GM18507 (cell line): ENCODE measurements around the gene ATP23.

ENCODE experiments used
- DNase-seq: peaks from one replicate; pipeline ENCODE4 v3.0.0; 2011; ENCODE audit warnings: low read depth; ENCODE audit not compliant: insufficient read length; ENCODE audit errors: extremely low spot score
- FAIRE-seq: peaks from 2 replicates; lab custom pipeline; 2011; peaks lifted over from hg19 to GRCh38; lab: Jason Lieb, UNC

ATP23 gene

GRCh38 chr12:57941165-57941894, at the start of gene ATP23:
Gene ATP23, plus strand, starts transcription at chr12:57941567. Its CDS starts 135 bp downstream, at chr12:57941702.
- DNase-seq (peak; percentile 91), FAIRE-seq (peak; percentile 89)

- FAIRE-seq (no peak), DNase-seq (no peak)
Observed at GRCh38 chr12:57892232-57892972, 49.0 kb upstream of the ATP23 start.

GRCh38 chr12:57893431-57894353, 47.7 kb upstream of the ATP23 start:
- DNase-seq (no peak), FAIRE-seq (no peak)

- no peak for FAIRE-seq
- DNase-seq: no peak
Observed at GRCh38 chr12:57894399-57895292, 46.7 kb upstream of the ATP23 start.

GRCh38 chr12:57895389-57896114, 45.8 kb upstream of the ATP23 start:
- DNase-seq (no peak), FAIRE-seq (no peak)

GRCh38 chr12:57896115-57896433, 45.3 kb upstream of the ATP23 start:
- FAIRE-seq (no peak), DNase-seq (no peak)

- no peak for DNase-seq
- no peak for FAIRE-seq
Observed at GRCh38 chr12:57896434-57897201, 44.7 kb upstream of the ATP23 start.

GRCh38 chr12:57897286-57897974, 43.9 kb upstream of the ATP23 start:
- FAIRE-seq: no peak
- DNase-seq: no peak

- FAIRE-seq: peak; percentile 73
- DNase-seq: no peak
Observed at GRCh38 chr12:57898308-57898970, 42.9 kb upstream of the ATP23 start.

- DNase-seq: peak; percentile 49
- FAIRE-seq: peak; percentile 94
Observed at GRCh38 chr12:57899010-57899662, 42.2 kb upstream of the ATP23 start.

GRCh38 chr12:57902478-57902969, 38.8 kb upstream of the ATP23 start:
- FAIRE-seq (no peak), DNase-seq (no peak)

GRCh38 chr12:57904426-57904825, 36.9 kb upstream of the ATP23 start:
- DNase-seq: no peak

GRCh38 chr12:57904848-57905811, 36.2 kb upstream of the ATP23 start:
- DNase-seq (peak; percentile 62), FAIRE-seq (peak; percentile 96)

More at GRCh38 chr12:57904426-57904825, 36.9 kb upstream of the ATP23 start:
- FAIRE-seq: no peak

- DNase-seq: no peak
- no peak for FAIRE-seq
Observed at GRCh38 chr12:57905812-57906475, 35.4 kb upstream of the ATP23 start.
